NCI-H1417 (cell line): ENCODE data around the gene DNAH8.

ENCODE experiments used
- DNase-seq, 3 experiments: peaks; one replicate each; lab custom pipeline; 2025; lab: John Stamatoyannopoulos, UW

The DNAH8 gene

DNA sequence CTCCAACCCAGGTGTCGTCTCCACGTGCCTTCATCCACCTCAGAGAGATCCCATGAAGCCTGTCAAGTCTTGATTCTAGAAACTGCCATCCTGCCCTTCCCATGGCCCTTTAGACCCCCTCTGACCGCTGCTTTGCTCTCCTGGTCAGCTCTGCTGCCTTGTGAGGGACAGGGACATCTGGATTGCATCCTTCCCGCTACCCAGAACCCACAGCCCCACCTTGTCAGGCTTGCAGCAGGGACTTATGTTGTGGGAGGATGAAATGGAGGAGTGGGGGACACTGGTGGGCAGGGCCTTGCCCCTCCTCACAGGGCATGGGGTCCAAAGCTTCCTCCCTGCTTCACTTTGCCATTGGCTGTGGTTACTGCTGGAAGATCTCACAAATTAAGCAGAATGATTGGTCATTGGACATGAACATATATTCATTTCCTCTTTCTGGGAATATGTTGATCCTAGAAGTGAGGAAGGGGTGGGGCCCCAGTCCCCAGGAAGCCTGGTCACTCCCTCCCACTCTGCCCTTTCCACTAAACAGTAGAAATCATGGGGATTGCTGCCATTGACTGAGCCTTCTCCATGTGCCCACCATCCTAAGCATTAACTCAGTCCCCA lies 338.0 kb downstream of the DNAH8 start:
- no peak for DNase-seq

DNA sequence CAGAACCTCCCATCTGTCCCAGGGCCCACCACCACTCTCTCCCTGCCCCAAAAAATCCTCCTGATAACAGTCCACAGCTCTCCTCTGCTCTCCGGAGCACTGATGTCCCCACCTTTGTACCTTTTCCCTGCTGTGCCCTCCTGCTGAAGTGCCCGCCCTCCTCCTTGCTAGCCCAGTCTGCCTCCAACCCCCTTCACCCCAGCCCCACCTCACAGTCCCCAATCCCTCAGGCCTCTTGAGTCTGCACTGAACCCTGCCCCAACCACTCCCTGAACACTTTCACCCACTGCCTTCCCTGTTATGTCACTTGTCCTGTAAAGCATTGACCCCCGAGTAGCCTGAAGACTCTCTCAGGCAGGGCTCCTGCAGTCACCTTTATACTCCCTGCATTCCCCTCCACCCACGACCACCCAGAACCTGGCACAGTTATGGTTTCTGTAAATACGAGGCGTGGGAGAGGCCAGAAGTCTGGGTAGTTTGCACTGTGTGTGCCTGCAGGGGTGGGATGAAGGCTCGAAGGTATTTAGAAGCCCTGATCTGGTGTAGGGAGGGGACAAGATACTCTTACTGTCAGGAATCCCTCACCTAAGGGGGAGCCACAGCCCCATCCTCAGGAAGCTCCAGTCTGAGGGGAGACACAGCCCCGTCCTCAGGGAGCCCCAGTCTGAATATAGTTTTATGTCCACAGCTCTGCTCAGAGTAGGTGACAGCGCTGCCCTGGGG lies 338.9 kb downstream of the DNAH8 start:
- DNase-seq, result no peak

DNA sequence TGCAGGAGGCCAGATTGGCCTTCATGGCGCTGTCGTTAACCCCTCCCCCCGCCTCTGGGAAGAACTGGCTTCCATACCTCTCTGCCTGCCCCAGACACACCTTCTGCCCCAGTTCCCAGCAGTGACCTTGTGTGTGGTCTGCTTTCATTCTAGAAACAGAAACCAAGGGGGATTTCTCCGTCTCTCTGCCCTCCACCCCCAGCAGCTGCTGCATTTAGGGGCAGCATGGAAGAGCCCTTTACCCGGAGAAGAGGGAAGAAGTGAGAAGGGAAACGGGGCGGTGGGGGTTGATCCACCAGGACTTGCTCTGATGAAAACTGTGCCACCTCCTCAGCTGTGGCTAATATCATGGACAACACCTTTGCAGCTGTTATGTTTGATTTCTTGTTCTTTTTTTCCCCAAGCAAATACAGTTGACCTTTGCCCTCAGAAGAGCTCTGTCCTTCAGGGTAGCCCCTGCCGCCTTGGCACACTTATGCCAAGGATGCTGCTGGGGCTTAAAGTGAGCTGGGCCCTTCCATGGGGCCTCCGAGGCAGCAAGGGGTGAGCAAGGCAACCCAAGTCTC lies 339.5 kb downstream of the DNAH8 start:
- no peak for DNase-seq

DNA sequence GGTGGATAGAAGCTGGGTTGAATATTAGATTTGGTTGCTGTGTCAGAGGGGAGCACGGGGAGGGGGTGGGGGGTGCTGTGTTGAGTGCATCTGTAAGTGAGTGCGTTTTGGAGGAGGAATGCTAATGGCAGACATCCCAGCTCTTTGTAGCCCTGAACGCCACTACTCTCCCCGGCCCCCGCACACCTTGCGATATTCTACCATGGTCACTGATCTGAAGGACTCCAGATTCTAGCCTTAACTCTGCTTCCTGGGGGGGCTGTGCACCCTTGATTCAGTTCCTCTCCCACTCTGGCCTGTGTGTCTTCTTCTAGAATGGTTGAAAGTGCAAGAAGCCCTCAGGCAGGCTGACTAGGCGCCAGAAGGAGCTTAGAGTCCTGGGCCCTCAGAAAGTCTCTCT lies 340.6 kb downstream of the DNAH8 start:
- DNase-seq, result no peak

DNA sequence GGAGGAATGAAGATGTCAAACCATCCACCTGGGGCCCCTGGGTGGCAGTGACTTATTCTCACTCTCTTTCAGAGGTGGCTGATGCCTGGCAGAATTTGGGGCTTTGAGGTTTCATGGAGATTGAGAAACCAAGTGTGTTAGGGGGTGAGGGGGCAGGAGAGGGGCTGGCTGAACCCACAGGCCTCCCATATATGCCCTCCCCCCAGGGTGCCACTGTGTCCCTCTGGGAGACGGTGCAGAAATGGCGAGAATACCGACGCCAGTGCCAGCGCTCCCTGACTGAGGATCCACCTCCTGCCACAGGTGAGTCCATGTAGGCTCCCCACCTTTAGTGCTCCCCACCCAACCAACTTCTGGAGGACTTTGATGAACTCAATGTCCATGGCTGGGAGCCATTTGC lies 341.1 kb downstream of the DNAH8 start:
- DNase-seq, result no peak

DNA sequence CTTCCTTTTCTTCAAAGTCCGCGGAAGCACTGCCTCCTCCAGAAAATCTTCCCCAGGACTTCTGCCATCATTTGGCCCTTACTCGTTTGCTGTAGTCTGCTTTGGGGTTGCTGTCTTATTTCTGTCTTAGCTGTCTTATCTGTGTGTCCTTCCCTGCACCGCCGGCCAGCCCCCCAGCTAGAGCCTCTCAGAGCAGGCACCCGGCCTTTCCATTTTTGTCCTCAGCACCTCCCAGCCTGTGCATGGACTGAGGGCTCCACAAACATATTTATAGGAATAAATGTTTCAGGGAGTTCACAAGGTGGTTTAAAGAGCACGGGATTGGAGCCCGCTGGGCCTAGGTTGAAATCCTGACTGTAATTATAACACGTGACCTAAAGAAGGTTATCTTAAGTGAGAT lies 341.6 kb downstream of the DNAH8 start:
- no peak for DNase-seq

DNA sequence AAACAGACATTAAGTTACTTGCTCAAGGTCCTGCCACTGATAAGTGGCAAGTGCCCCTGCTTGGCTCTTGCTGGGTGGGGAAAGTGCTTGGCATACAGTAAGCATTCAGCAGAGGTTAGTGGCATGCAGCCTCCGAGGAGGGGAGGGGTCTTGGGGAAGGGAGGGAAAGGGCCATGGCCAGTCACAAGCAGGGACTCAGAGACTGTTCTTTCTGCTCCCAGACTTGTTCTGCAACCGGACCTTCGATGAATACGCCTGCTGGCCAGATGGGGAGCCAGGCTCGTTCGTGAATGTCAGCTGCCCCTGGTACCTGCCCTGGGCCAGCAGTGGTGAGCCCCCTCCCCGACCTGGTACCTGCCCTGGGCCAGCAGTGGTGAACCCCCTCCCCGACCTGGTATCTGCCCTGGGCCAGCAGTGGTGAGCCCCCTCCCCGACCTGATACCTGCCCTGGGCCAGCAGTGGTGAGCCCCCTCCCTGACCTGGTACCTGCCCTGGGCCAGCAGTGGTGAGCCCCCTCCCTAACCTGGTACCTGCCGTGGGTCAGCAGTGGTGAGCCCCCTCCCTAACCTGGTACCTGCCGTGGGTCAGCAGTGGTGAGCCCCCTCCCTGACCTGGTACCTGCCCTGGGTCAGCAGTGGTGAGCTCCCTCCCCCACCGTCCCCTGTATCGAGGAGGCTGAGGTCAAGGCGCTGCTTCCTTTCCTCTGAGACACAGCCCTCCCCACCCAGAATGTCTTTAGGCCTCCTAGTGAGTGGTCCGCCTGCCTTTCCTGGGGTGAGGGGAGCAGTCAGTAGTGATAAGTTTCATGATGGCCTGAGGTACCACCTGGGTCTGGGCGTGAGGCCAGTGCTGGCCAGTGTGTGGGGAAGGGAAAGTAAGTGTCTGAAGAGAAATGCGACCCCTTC lies 342.4 kb downstream of the DNAH8 start:
- DNase-seq, result no peak

DNA sequence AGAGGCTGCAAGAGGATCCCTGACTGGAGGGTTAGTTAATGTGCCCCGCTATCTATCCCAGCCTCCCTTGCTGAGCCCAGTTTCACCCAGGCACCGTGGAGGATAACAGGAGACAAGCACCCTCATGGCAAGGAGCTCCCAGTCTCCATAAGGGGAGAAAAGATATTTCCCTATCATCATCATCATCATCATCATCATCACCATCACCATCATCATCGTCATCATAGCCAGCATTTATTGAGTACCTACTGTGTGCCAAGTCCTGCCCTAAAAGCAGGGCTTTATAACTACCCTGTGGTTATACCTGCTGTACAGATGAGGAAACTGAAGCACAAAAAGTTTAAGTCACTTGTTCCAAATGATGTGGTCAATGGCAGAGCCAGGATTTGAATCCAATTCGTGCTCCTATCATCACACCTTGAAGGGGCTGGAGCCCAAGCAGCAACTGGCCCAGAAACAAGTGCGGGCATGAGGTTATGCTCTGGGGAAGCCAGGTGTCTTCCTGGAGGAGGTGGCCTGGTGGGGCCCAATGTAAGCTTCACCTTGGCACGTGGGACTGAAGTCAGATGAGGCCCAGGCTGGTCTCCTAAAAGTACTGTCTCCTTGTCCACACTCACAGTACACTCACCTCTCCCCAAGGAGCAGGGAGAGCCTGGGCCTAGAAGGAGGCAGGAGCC lies 343.5 kb downstream of the DNAH8 start:
- no peak for DNase-seq

DNA sequence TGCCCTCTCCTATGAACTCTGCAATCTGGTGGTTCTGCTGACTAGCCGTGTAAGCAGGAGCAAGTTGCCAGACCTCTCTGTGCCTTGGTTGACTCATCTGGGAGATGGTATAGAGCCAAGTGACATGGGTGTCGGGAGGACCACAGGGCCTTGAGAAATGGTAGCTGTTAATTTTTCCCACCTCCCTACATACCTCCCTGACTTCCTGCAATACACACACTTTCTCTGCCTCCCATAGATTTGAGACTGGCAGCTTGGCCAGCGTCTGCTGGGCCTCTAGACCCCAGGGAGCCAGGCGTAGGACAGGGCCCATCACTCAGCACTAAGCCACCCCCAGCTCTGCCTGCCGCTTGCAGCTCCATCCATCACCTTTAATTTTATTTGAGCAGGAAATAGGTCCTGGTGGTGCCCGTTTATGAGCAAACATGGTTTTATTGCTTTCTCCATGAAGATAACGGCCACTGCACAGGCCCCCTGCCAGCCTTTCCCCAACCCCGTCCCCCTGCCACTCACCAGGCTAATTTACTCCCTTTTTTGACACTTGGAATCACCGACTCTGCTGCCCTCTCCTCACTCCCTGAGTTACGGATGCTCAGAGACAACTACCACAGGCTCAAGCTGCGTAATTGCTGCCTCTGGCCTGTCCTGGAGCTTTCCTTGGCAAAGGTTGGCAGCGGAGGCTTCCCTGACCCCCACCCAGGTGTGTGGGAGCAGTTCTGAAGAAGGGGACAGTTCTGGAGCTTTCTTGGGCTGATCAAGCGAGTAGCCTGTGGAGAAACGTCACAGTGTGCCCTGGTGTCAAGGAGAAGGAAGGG lies 344.6 kb downstream of the DNAH8 start:
- DNase-seq, result peak in 2 of 3 experiments; percentile 84 to 96

DNA sequence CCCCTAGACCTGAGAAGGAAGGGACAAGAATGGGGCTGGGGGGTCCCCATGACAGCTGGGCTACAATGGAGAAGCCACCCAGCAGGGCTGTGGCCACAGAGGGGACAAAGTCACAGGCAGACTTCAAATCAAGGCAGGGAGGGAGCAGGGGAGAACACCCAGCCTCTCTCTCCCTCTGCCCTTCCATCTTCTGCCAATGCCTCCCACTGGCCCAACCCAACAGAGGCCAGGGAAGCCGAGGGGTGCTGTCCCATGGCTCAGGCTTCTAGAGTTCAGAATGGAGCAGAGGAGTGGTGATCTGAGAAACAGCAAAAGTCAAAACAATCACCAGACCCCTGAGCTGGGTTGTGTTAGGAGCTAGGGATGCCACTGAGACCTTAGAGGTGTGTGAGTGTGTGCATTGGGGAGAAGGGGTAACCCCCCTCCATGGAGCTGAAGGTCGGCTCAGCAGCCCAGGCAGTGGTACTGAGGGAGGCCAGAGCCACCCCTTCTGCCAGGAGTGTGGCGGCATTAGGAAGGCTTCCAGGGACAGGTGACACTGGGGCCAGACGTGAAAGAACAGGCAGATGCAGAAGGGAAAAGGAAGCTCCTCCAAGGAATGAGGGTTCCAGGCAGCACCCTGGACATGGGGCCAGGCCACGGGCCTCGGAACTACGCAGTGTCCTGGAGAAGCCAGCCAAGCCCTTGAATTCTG lies 345.5 kb downstream of the DNAH8 start:
- DNase-seq, result no peak

DNA sequence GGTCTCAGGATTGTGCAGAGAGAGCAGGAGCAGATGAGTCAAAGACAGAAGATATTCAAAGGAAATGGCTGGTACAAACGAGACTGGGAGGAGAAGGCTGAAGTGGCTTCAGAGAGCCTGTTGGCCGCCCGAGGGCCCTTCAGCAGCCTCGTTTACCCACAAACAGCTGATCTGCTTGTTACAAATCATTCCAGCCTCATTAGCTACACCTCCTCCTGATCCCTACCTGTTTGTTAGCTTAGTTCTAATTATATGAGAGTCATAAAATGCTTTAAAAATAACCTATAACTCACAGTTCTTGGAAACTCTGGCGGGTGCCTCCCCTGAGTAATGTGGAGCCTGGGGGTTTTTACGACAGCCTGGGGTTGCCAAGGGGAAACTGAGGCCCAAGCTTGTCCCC lies 346.1 kb downstream of the DNAH8 start:
- peak; percentile 57 to 80 (median 61) for DNase-seq

DNA sequence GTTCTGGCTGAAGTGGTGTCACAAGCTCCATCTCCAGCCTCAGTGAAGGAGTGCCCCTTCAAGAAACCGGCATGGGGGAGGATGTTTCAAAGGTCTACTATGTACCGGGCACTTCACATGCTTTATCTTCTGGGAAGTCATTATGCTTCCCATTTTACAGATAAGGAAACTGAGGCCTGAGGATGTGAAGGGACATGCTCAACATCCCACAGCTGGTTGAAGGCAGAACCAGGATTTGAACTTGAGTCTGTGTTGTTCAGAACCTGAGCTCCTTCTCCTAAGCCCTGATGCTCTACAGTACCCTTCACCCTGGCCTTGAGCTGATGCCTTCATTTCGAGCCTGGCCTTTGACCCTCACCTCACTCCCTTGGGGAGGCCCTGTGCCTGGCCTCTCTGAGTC lies 346.5 kb downstream of the DNAH8 start:
- DNase-seq, result no peak

DNA sequence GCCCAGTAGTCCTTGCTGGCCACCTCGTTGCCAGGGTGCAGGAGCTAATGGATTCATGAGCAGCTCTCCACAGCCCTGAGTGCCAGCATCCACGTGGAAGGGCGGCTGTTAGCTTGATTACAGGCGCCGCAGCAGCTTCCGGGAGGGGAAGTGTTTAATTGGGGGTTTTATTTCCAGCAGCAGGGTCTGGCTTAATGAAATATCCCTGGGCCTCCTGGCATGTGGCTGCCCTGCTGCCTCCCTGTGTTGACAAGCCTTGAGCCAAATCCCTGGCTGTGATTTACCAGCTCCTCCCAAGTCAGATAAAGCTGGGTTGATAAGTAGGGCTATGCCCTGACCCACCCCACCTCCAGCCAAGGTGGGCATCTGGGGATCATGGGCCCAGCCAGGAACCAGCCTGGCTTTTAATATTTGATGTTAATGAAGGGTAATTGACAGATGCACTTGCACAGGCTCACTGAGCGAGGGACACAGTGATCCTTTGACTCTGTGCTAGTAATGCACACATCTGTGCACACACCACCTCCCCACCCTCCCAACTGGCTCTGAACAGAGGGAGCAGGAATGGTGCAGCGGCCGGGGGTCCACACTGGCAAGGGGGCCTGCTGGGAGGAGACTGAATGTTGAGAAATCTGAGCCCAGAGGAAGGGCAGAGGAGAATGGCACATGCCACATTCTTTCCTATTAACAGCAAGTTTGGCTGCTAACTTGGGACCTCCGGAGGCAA lies 347.1 kb downstream of the DNAH8 start:
- DNase-seq, result peak in 2 of 3 experiments; percentile 81 to 94

DNA sequence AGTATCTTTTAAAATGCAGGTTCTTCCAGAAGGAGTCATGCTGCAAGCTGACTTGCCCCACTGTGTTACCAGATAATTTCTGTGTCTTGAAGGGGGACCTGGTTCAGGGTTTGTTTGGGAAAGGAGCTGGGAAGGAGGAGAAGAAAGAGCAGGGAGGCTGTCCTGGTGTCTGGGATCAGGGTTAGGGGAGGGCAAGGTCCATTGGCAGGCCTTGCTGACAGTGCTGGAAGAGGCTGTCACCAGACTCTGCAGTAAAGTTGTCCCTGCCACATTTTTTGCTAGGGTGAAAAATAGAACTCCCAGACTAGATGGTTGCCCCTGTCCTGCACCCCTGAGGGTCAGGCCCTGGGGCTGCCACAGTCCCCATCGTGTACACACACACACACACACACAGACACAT lies 348.4 kb downstream of the DNAH8 start:
- no peak for DNase-seq

DNA sequence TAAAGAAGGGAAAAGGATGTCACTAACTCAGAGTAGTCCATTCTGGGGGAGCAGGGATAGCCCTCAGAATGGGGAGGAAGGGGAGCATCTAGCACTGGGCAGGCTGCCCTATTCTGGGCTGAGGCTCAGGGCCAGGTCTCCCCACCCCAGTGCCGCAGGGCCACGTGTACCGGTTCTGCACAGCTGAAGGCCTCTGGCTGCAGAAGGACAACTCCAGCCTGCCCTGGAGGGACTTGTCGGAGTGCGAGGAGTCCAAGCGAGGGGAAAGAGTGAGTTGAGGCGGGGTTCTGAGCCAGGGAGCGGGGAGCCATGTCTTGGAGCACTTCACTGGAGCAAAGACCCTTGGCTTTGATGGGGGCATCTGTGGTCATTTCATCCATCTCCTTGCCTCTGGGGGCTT lies 350.4 kb downstream of the DNAH8 start:
- DNase-seq, result no peak

DNA sequence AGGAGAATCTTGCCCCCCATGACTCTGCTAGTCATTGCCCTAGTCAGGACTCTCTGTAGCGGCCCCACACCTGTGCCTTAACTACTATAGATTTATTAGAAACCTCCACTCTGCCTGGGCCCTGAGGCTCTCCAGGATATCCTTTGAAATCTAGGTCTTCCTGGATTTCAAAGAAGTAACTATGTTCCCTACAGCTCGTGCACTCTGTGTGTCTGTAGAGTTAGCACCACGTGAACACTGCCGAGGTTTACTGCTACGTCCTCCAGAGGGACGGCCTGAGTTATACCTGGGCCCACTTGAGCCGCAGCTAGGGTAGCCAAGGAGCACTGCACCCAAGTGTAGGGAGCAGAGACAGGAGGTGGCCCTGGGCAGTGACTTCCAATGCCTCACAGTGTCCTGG lies 353.3 kb downstream of the DNAH8 start:
- no peak for DNase-seq

DNA sequence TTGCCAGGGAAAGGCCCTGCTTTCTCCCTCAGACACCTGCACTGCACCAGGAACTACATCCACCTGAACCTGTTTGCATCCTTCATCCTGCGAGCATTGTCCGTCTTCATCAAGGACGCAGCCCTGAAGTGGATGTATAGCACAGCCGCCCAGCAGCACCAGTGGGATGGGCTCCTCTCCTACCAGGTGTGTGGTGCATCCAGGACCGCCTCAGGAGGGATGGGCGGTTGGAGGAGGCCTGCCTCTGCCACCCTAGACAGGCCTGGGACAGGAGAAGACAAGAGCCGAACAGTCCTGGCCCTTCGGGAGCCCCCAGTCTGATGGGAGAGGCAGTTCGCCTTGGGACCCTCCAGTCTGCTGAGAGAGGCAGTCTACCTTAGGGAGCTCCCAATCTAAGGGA lies 357.7 kb downstream of the DNAH8 start:
- no peak for DNase-seq

DNA sequence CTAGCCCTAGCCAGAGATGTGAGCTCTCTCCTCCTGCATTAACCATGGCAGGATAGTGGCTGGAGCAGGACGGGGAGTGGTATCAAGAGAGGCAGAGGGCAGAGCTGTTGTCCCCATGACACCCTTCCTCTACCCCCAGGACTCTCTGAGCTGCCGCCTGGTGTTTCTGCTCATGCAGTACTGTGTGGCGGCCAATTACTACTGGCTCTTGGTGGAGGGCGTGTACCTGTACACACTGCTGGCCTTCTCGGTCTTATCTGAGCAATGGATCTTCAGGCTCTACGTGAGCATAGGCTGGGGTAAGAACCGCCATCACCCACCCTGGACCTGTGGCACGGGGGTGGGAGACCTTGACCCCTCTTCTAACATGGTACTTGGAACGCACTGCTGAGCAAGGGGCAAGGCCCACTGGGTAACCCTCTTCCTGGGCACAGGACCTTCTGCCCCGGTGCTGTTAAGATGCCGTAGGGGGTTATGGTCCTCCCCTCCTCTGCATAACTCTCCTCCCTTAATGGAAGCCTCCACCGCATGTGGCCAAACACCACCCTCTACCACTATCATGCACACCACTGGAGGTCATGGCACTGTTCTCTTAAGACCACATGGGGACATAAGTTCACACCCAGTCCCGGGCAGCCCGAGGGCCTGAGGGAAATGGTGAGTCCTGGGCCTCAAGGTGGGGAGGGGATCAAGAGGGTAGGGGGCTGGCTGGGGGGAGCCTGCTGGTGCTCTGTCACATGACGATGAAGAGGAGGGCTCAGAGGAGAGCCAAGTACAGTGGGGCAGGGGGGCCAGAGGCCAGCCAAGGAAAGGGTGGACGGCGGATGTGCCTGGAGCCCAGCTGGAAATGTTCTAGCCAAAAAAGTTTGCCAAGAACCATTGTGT lies 358.6 kb downstream of the DNAH8 start:
- DNase-seq, result no peak

DNA sequence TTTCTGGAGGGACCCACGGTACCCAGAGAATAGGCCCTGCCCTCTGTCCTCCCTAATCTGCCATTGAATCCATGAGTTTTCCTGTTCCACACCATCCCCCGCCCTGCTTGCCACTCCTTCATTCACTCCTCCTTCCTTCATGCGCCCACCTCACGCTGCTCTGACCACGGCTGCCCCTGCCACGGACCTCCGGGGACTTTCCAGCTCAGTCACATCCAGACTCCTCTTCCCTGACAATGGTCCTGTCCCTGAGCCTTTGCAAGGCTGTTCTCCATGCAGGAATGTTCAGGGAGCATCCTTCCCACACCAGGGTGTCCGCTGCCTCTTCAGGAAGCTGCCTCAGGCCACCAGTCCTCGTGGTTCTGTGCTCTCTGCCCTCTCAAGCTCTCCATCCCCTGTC lies 359.4 kb downstream of the DNAH8 start:
- no peak for DNase-seq
